ENCODE measurements around the gene LGI1.
"Not testable (repeated sequence)": the region's sequence is repeated elsewhere in the genome, so short reads cannot be mapped to it uniquely, and the experiment has no call there.

Gene LGI1

DNA sequence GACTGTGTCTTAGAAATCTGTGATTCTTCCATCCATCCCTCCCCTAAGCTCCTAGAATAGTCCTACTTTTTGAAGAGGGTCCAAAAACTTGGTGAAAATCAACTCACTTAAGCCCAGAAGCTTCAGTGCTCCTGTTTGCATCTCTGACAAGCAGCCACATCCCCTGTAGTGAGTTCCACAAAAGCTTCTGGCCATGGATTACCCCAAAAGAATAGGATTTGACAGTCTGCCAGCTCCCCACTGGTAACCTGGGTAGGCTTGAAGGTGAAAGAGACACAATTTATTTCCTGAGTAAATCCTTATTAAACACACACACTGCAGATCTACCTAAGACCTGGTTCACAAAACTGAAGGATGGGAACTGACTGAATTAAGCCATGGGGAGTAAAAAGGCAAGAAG lies 46.5 kb downstream of the LGI1 start:
- no peak for DNase-seq (ENCODE audit: low read depth in 3 of 3, low spot score in 1 of 3)

- no peak for DNase-seq (ENCODE audit: low read depth in 3 of 3, low spot score in 1 of 3)
Measured at GRCh38 chr10:93806903-93807302, 49.2 kb downstream of the LGI1 start.

GRCh38 chr10:93807371-93807770 lies 49.6 kb downstream of the LGI1 start:
- DNase-seq (ENCODE audit: low read depth in 3 of 3, low spot score in 1 of 3), result no peak

DNA sequence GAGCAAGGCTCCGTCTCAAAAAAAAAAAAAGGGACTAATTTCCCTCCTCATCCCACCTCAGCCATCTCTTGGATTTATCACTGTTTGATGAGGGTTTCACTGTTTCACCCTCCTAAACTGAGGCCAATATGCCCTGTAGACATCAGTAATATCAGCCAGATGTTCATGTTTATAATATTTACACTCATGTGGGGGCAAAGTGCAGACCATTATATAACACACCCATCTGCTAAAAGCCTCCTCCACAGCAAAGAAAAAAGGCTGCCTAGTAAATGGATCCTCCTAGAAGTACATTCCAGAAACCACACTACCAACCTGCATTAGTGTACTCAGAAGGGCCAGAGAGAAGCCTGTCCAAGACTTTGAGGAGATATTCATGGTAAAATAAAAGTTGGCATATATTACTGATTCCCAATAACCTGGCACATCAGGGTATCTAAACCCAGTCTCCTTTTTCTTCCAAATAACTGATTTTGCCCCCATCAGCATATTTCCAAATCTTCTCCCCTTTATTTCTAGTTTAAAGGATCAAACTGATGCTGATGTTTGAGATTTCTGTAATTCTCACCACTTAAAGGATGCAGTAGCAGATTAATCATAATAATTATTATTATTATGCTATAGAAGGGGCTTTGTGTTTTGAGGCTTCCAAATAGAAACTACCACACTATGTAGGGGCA lies 55.1 kb downstream of the LGI1 start:
- DNase-seq (ENCODE audit: low read depth in 3 of 3, low spot score in 1 of 3), result no peak

DNA sequence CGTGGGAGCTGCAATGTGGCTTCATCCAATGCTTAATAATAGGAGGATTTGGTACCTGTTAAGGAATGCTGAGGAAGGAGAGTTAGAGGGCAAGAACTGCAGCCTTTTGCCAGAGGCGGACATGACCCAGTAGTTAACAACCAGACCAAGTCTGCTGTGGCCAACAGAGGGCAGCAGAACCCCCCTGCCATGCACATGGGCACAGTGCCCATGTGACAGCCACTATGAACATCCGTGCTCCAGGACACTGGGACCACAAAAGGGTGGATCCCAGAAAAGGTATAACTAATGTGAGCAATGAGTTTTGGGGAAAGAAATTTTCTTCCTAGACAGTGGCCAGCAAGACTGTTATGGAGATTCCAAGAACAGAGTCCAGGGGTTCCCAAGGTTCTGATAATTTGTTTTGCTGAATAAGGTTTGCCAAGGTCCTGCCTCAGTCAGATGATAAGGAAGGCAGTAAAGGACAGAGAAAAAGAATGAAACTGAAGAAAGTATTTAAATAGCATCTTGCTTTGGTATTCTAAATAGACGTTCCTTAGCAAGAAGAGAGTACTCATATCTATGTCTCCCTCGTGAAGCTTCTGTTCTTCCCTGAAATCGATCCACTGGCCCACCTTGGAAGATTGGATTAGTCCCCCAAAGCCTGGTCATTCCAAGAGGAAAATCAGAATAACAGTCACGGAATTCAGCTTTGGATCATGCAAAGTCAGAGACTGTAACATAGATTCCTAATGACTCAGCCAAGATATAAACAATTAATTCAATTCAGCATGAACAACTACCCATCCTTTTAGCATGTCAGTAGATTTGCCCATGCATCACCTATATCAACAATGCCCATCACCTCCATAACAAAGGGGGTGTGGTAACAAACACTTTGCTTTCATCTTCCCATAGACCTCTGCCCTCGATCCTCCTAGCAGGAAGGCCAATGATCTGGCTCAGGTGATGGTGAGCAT lies 56.0 kb downstream of the LGI1 start:
- DNase-seq (ENCODE audit: low read depth in 3 of 3, low spot score in 1 of 3), result peak in 1 of 3 donors; percentile 22

DNA sequence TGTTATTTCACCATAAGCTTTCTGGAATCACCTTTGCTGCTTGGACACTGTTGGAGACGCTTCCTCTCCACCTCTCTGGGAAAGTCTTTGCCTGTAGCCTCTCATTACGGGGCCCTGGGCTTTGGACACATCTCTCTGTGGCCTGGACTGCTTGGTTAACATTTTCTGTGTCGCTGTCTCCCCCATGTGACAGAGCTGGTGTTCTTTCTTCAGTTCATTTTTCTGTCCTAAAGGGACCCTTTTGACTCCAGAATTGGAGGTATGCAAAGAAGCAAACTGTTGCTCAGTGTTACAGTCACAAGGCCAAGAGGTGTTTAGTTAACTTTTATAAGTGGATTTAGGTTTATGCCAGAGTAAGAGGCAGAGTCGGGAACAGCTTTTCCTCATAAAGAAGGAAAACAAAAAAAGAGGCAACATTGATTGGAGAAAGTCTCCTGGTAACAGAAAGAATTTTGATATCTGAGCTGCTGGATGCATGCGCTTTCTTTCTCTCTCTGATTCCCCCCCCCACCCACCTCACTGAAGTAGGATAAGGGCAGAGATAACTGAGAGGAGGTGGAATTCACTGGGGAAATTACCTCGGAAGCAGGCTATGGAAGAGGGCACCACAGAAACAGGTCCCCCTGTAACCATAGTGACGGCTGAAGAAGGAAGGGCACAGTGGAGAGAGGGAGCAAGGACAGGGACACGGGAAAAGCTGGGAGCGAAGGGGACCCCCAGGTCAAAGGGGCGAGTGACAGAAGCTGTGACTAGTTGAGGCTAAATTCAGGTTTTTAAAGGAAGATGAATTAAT lies 57.8 kb downstream of the LGI1 start:
- no peak for DNase-seq (ENCODE audit: low read depth in 3 of 3, low spot score in 1 of 3)

GRCh38 chr10:93816123-93816747 lies 58.5 kb downstream of the LGI1 start:
- DNase-seq (ENCODE audit: low read depth in 3 of 3, low spot score in 1 of 3), result peak in 1 of 3 donors; percentile 14

- no peak for DNase-seq (ENCODE audit: low read depth in 3 of 3, low spot score in 1 of 3)
Measured at GRCh38 chr10:93818086-93818485, 60.4 kb downstream of the LGI1 start.

GRCh38 chr10:93819520-93819919 lies 61.8 kb downstream of the LGI1 start:
- DNase-seq (ENCODE audit: low read depth in 3 of 3, low spot score in 1 of 3), result no peak

DNA sequence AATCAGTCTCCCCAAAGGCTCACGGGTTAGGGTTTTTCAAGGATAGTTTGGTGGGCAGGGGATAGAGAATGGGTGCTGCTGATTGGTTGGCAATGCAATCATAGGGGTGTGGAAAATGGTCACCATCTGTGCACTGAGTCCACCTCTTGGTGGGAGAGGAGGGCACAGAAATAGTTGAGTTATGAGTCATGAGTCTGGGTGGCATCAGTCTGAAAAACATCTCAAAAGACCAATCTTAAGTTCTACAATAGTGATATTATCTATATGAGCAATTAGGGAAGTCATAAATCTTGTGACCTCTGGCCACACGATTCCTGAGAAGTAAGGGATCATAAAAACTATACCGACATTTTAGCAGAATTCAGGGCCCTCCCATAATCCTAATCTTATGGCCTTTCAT lies 62.7 kb downstream of the LGI1 start:
- no peak for DNase-seq (ENCODE audit: low read depth in 3 of 3, low spot score in 1 of 3)

DNA sequence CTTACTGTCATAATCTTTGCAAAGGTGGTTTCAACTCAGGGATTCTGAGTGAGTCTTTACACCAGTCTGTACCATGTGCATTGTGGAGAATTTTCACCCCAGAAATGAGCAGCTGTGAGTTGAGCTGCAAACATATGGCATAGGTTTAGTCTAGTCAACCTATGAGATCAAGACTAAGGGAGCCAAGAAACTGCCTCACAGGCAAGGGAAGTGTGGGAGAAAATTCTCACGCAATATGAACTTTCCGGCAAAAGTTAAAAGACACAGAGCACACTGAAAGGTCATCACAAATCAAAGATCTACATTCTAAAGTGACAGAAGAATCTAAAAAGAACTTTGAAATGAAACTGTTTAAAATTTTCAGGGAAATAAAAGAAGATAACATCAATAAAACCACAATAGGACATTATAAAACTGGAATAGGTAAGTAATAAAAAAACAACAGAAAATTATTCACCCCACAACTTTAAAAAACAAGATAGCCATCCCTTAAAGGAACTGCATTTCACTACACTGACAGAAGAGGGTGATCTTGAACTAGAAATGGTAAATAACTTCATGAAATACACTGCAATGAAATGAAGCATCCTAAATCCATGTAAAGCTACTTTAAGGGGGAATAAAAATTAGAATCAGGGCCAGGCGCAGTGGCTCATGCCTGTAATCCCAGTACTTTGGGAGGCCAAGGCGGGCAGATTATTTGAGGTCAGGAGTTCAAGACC lies 63.5 kb downstream of the LGI1 start:
- DNase-seq (ENCODE audit: low read depth in 3 of 3, low spot score in 1 of 3), result no peak

GRCh38 chr10:93826355-93826754 lies 68.6 kb downstream of the LGI1 start:
- no peak for DNase-seq (ENCODE audit: low read depth in 3 of 3, low spot score in 1 of 3)

- DNase-seq (ENCODE audit: low read depth in 3 of 3, low spot score in 1 of 3), result no peak
Measured at GRCh38 chr10:93827056-93827804, 69.5 kb downstream of the LGI1 start.

DNA sequence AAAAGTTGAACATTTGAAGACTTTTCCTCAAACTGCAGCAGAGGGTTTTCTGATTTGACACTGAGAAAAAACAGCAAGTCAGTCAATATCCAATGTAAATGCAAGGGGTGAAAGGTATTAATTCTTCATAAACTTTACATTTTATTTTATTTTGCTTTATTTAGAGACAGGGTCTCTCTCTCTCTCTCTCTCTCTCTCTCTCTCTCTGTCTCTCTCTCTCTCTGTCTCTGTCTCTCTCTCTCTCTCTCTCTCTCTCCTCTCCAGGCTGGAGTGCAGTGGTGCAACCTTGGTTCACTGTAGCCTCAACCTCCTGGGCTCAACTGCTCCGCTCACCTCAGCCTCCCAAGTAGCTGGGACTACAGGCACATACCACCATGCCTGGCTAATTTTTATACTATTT lies 73.3 kb downstream of the LGI1 start:
- not testable (repeated sequence) for DNase-seq (ENCODE audit: low read depth in 3 of 3, low spot score in 1 of 3)

DNA sequence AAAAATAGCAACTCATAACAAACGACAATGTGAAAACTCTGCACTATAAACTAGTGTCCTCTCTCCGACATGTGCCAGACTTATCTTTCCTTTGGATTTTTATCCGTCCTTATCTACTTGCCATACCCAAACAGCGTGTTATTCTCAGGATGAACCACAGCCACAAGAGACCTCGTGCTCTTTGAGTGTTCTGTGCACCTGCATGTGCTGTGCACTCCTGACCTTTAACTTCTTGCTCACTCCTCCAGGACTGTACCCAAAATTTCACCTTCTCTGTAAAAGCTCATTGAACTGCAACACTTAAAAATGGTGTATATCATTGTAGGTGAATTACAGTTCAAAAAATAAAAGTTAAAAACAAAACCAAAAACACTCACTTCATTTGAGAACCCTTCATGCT lies 78.0 kb downstream of the LGI1 start:
- no peak for DNase-seq (ENCODE audit: low read depth in 3 of 3, low spot score in 1 of 3)

- DNase-seq (ENCODE audit: low read depth in 3 of 3, low spot score in 1 of 3), result no peak
Measured at GRCh38 chr10:93837822-93838221, 80.1 kb downstream of the LGI1 start.

GRCh38 chr10:93838278-93838677 lies 80.5 kb downstream of the LGI1 start:
- no peak for DNase-seq (ENCODE audit: low read depth in 3 of 3, low spot score in 1 of 3)

- no peak for DNase-seq (ENCODE audit: low read depth in 3 of 3, low spot score in 1 of 3)
Measured at GRCh38 chr10:93841961-93842360, 84.2 kb downstream of the LGI1 start.

DNA sequence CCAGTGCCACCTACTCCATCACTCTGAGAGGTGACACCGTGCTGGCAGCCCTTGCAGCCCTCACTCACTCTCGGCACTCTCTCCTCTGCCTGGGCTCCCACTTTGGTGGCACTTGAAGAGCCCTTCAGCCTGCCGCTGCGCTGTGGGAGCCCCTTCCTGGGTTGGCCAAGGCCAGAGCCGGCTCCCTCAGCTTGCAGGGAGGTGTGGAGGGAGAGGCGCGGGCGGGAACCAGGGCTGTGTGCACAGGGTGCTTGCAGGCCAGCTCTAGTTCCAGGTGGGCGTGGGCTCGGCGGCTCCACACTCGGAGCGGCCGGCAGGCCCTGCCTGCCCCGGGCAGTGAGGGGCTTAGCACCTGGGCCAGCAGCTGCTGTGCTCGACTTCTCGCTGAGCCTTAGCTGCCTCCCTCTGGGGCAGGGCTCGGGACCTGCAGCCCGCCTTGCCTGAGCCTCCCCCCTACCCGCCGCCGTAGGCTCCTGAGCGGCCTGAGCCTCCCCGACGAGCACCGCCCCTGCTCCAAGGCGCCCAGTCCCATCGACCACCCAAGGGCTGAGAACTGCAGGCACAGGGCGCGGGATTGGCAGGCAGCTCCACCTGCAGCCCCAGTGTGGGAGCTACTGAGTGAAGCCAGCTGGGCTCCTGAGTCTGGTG lies 87.4 kb downstream of the LGI1 start:
- DNase-seq (ENCODE audit: low read depth in 3 of 3, low spot score in 1 of 3), result no peak

Measured in stimulated activated CD4-positive, alpha-beta T cell treated with anti-CD3 and anti-CD28 coated beads, TNF-alpha, amount 100 ng/mL, for 1 hour (primary cell).